Central memory CD4-positive, alpha-beta T cell (primary cell): ENCODE results near the gene ASCC1.
"Not testable (repeated sequence)": the region's sequence is repeated elsewhere in the genome, so short reads cannot be mapped to it uniquely, and the experiment has no call there.

Experiments used
- DNase-seq: peaks from one replicate; pipeline ENCODE4 v3.0.0; 2022
- total RNA-seq, 3 experiments: gene quantifications; one replicate each; lab custom pipeline; 2026; lab: John Stamatoyannopoulos, UW

ASCC1 gene
- 14.1 to 27.4 (median 16.4) reads per million in 3 experiments for total RNA-seq

- peak; percentile 95 for DNase-seq
Observed at GRCh38 chr10:72215611-72216549, at the start of gene ASCC1, which contains the start of gene ANAPC16. Gene ASCC1, minus strand, starts transcription at chr10:72216276. Its CDS starts 2,978 bp downstream, at chr10:72213298. Gene ANAPC16, plus strand, starts transcription at chr10:72216012. Its CDS starts 7,903 bp downstream, at chr10:72223915.

- DNase-seq = no peak
Observed at GRCh38 chr10:72265508-72265907, 49.4 kb upstream of the ASCC1 start.

GRCh38 chr10:72264536-72264935 lies 48.5 kb upstream of the ASCC1 start:
- no peak for DNase-seq

- peak; percentile 70 for DNase-seq
Observed at GRCh38 chr10:72263613-72264241, 47.7 kb upstream of the ASCC1 start.

- DNase-seq = no peak
Observed at GRCh38 chr10:72261784-72262404, 45.8 kb upstream of the ASCC1 start.

GRCh38 chr10:72260976-72261783 lies 45.1 kb upstream of the ASCC1 start:
- DNase-seq = peak; percentile 65

GRCh38 chr10:72260239-72260975 lies 44.3 kb upstream of the ASCC1 start:
- peak; percentile 76 for DNase-seq

GRCh38 chr10:72259491-72260238 lies 43.6 kb upstream of the ASCC1 start:
- DNase-seq = no peak

GRCh38 chr10:72258617-72259016 lies 42.5 kb upstream of the ASCC1 start:
- no peak for DNase-seq

GRCh38 chr10:72257051-72257892 lies 41.2 kb upstream of the ASCC1 start:
- DNase-seq = no peak

GRCh38 chr10:72255977-72256729 lies 40.1 kb upstream of the ASCC1 start:
- DNase-seq = no peak

- no peak for DNase-seq
Observed at GRCh38 chr10:72254813-72255568, 38.9 kb upstream of the ASCC1 start.

- DNase-seq = no peak
Observed at GRCh38 chr10:72253578-72253977, 37.5 kb upstream of the ASCC1 start.

GRCh38 chr10:72252972-72253371 lies 36.9 kb upstream of the ASCC1 start:
- DNase-seq = no peak

- no peak for DNase-seq
Observed at GRCh38 chr10:72251635-72252034, 35.6 kb upstream of the ASCC1 start.

GRCh38 chr10:72250666-72251065 lies 34.6 kb upstream of the ASCC1 start:
- no peak for DNase-seq

- not testable (repeated sequence) for DNase-seq
Observed at GRCh38 chr10:72249176-72249862, 33.2 kb upstream of the ASCC1 start.
